HCT116 (cell line): ENCODE measurements around the gene AQP5. TPM values are rescaled to one million over a fixed set of nuclear protein-coding genes. Genes with fewer than 3 reads are reported as not detected.

Experiments used
- ATAC-seq: fragments of 200-7000 bp; cut with Tn5 transposase; 2 replicates; pipeline ENCODE4 v1.9.1; 2020; ENCODE audit warnings: mild to moderate bottlenecking, moderate library complexity
- BruUV-seq: library from RNA; stranded (reverse); fragments of 400-500 nt; replicated peaks from 2 replicates; lab custom pipeline; 2021; lab: Mats Ljungman, UMichigan
- CTCF ChIA-PET: fragments of 300-600 bp; sonication (Branson Sonifier 250); formaldehyde crosslinking; loops from one replicate; lab custom pipeline; 2021; ENCODE audit warnings: antibody characterized with exemption; lab: Charles Lee
- POLR2A ChIA-PET: fragments of 300-600, 350-600 bp; sonication (Branson Sonifier 250); formaldehyde crosslinking; loops from one replicate; lab custom pipeline; 2021; ENCODE audit warnings: antibody characterized with exemption; lab: Charles Lee
- RAD21 ChIA-PET, 2 experiments: fragments of 300-600 bp; sonication (Branson Sonifier 250); formaldehyde crosslinking; loops; one replicate each; lab custom pipeline; 2023; ENCODE audit warnings: low total read pairs in 2 of 2; ENCODE audit not compliant: uncharacterized antibody in 2 of 2, unreplicated experiment in 2 of 2, low non-redundant PET in 1 of 2; lab: Charles Lee
- DNase-seq: peaks from one replicate; pipeline ENCODE4 v3.0.0-alpha.2; 2010; ENCODE audit warnings: low read depth, low spot score
- H2AFZ ChIP-seq: fragments of 200-600 bp; shearing (Covaris generic), sonication (generic); 2 replicates; pipeline ENCODE4 v1.6.1; 2017; ENCODE audit warnings: low read depth, mixed run types, mixed read lengths, antibody characterized with exemption, low read length; ENCODE audit not compliant: poor library complexity, severe bottlenecking
- H3K27ac ChIP-seq: 2 replicates; pipeline ENCODE4 v1.5.1; 2012; ENCODE audit warnings: low read depth, low read length
- H3K27me3 ChIP-seq: fragments of 200-600 bp; sonication (generic); 2 replicates; pipeline ENCODE4 v1.6.1; 2016; ENCODE audit warnings: mixed run types, low read length, mixed read lengths; ENCODE audit not compliant: insufficient read depth
- H3K36me3 ChIP-seq, 2 experiments: fragments of 200-500 bp in 1 of 2; fragments of 200-600 bp in 1 of 2; sonication (Bioruptor generic) in 1 of 2; sonication (generic) in 1 of 2; 2 replicates each; pipeline versions ENCODE4 v1.5.1 to v1.6.1; 2014 to 2016; ENCODE audit warnings: low read length in 2 of 2, inconsistent platforms in 1 of 2, mixed read lengths in 1 of 2, mixed run types in 1 of 2; ENCODE audit not compliant: insufficient read depth in 2 of 2, control insufficient read depth in 1 of 2
- H3K4me1 ChIP-seq, 2 experiments: fragments of 200-600 bp in 1 of 2; sonication (generic) in 1 of 2; 2 replicates each; pipeline versions ENCODE4 v1.5.1 to v1.6.1; 2012 to 2017; ENCODE audit warnings: low read length in 2 of 2, inconsistent platforms in 1 of 2, mild to moderate bottlenecking in 1 of 2, mixed read lengths in 1 of 2, mixed run types in 1 of 2, moderate library complexity in 1 of 2; ENCODE audit not compliant: insufficient read depth in 2 of 2, control insufficient read depth in 1 of 2
- H3K4me2 ChIP-seq: fragments of 200-600 bp; sonication (generic); 2 replicates; pipeline ENCODE4 v1.6.1; 2017; ENCODE audit warnings: mixed run types, low read length, mixed read lengths
- H3K4me3 ChIP-seq, 2 experiments: fragments of 200-600 bp in 1 of 2; sonication (generic) in 1 of 2; replicated peaks in 1 of 2; 2 replicates each; pipeline ENCODE4 v1.5.1; 2011 to 2016; ENCODE audit warnings: low read length in 2 of 2, control low read depth in 1 of 2, low read depth in 1 of 2, mild to moderate bottlenecking in 1 of 2, mixed read lengths in 1 of 2, mixed run types in 1 of 2
- H3K79me2 ChIP-seq: fragments of 200-600 bp; sonication (generic); 2 replicates; pipeline ENCODE4 v1.6.1; 2017; ENCODE audit warnings: mild to moderate bottlenecking, mixed run types, low read length, moderate library complexity, mixed read lengths; ENCODE audit not compliant: insufficient read depth
- H3K9ac ChIP-seq: fragments of 200-600 bp; sonication (generic); 2 replicates; pipeline ENCODE4 v1.6.1; 2016; ENCODE audit warnings: low read length, mixed read lengths
- H3K9me2 ChIP-seq: fragments of 200-600 bp; sonication (generic), shearing (Covaris generic); 2 replicates; pipeline ENCODE4 v1.6.1; 2017; ENCODE audit warnings: mixed run types, mild to moderate bottlenecking, moderate library complexity; ENCODE audit not compliant: insufficient read depth
- H3K9me3 ChIP-seq, 2 experiments: fragments of 200-500 bp in 1 of 2; fragments of 200-600 bp in 1 of 2; sonication (Bioruptor generic) in 1 of 2; sonication (generic) in 1 of 2; 2 replicates each; pipeline ENCODE4 v1.6.1; 2014 to 2017; ENCODE audit warnings: low read length in 2 of 2, mixed read lengths in 2 of 2, inconsistent platforms in 1 of 2, low read depth in 1 of 2, mild to moderate bottlenecking in 1 of 2, mixed run types in 1 of 2, moderate library complexity in 1 of 2; ENCODE audit not compliant: control insufficient read depth in 1 of 2, insufficient read depth in 1 of 2
- H4K20me1 ChIP-seq: fragments of 200-600 bp; sonication (generic), shearing (Covaris generic); 2 replicates; pipeline ENCODE4 v1.6.1; 2017; ENCODE audit warnings: mixed run types, mild to moderate bottlenecking, moderate library complexity; ENCODE audit not compliant: insufficient read depth
- CBX3 ChIP-seq: IDR thresholded peaks from 2 replicates; pipeline ENCODE4 v1.6.1; 2012; ENCODE audit warnings: low read depth
- CEBPB ChIP-seq: IDR thresholded peaks from 2 replicates; pipeline ENCODE4 v1.6.1; 2012; ENCODE audit warnings: low read depth
- CTCF ChIP-seq, 3 experiments: fragments of 200-600 bp in 1 of 3; sonication (generic) in 1 of 3; IDR thresholded peaks in 2 of 3; conservative IDR thresholded peaks in 1 of 3; 2 replicates each; pipeline ENCODE4 v1.5.1; 2012 to 2017; ENCODE audit warnings: low read depth in 2 of 3, low read length in 2 of 3, antibody characterized with exemption in 1 of 3, borderline replicate concordance in 1 of 3, control low read depth in 1 of 3, mild to moderate bottlenecking in 1 of 3, mixed read lengths in 1 of 3, mixed run types in 1 of 3, moderate library complexity in 1 of 3; ENCODE audit not compliant: insufficient read depth in 1 of 3
- ELF1 ChIP-seq: IDR thresholded peaks from 2 replicates; pipeline ENCODE4 v1.6.1; 2012; ENCODE audit warnings: low read depth, borderline replicate concordance
- EZH2 ChIP-seq: fragments of 200-600 bp; sonication (generic); IDR thresholded peaks from 2 replicates; pipeline ENCODE4 v1.6.1; 2017; ENCODE audit warnings: antibody characterized with exemption, mixed run types
- EZH2phosphoT487 ChIP-seq: fragments of 200-600 bp; IDR thresholded peaks from 2 replicates; pipeline ENCODE4 v1.6.1; 2018; ENCODE audit warnings: antibody characterized with exemption, borderline replicate concordance
- FOSL1 ChIP-seq: IDR thresholded peaks from 2 replicates; pipeline ENCODE4 v1.6.1; 2012; ENCODE audit warnings: low read depth
- JUND ChIP-seq: IDR thresholded peaks from 2 replicates; pipeline ENCODE4 v1.6.1; 2012
- MAX ChIP-seq: IDR thresholded peaks from 2 replicates; pipeline ENCODE4 v1.6.1; 2012
- POLR2A ChIP-seq: IDR thresholded peaks from 2 replicates; pipeline ENCODE4 v1.7.0; 2011; ENCODE audit warnings: borderline replicate concordance; ENCODE audit not compliant: insufficient read depth, insufficient read length; ENCODE audit errors: extremely low read depth
- POLR2AphosphoS5 ChIP-seq: IDR thresholded peaks from 2 replicates; pipeline ENCODE4 v1.6.1; 2011; ENCODE audit warnings: mild to moderate bottlenecking, low read depth, low read length, moderate library complexity
- REST ChIP-seq: IDR thresholded peaks from 2 replicates; pipeline ENCODE4 v1.6.1; 2012; ENCODE audit warnings: low read depth
- TCF7L2 ChIP-seq: IDR thresholded peaks from 2 replicates; pipeline ENCODE4 v1.7.0; 2011; ENCODE audit warnings: borderline replicate concordance, inconsistent platforms; ENCODE audit not compliant: insufficient read depth, insufficient read length; ENCODE audit errors: extremely low read depth
- YY1 ChIP-seq: IDR thresholded peaks from 2 replicates; pipeline ENCODE4 v1.6.1; 2011; ENCODE audit warnings: low read length, low read depth, moderate library complexity, mild to moderate bottlenecking; ENCODE audit not compliant: insufficient replicate concordance; ENCODE audit errors: extremely low read depth
- ZBTB33 ChIP-seq: IDR thresholded peaks from 2 replicates; pipeline ENCODE4 v1.6.1; 2011; ENCODE audit warnings: mild to moderate bottlenecking, low read length, moderate library complexity; ENCODE audit not compliant: insufficient replicate concordance; ENCODE audit errors: extremely low read depth
- ZFX ChIP-seq: fragments of 450-650 bp; IDR thresholded peaks from 2 replicates; pipeline ENCODE4 v1.6.1; 2017
- ZNF274 ChIP-seq: fragments of 200-500 bp; sonication (Bioruptor generic); IDR thresholded peaks from 2 replicates; pipeline ENCODE4 v1.6.1; 2014; ENCODE audit warnings: mild to moderate bottlenecking, low read depth, low read length, inconsistent platforms
- intact Hi-C: fragments of 100-400 bp; cut with micrococcal nuclease; formaldehyde crosslinking; loops from 2 replicates; pipeline ENCODE4 v1.10.0; 2022
- total RNA-seq: library from RNA; stranded (reverse); gene quantifications from one replicate; pipeline ENCODE4 v1.2.1, GENCODE V29; 2021; ENCODE audit not compliant: unreplicated experiment

AQP5 gene
- total RNA-seq, 1 experiment from 2014 or later = not detected

- ChIA-PET CTCF (no interaction called here), POLR2A (no interaction called here), RAD21 (no interaction called here)
- DNase-seq = no peak
- Histone ChIP-seq H3K4me3 (no peak overlapping the region), H4K20me1 (no peaks in the 10 kb centered on the region), H3K27ac (no peak overlapping the region), H3K27me3 (no peaks in the 10 kb centered on the region), H2AFZ (no peak overlapping the region), H3K9me3 (no peaks in the 10 kb centered on the region), H3K9me2 (no peaks in the 10 kb centered on the region), H3K4me1 (no peaks in the 10 kb centered on the region), H3K4me2 (no peak overlapping the region), H3K79me2 (peaks cover 6% of the 10 kb centered on the region; the same call in 1 of the 2 replicates), H3K36me3 (peaks cover 33 to 54% of the 10 kb centered on the region in 2 experiments), H3K9ac (no peak overlapping the region)
- ATAC-seq = no peak
- no peak for TF ChIP-seq ZNF274
- no peak for TF ChIP-seq CTCF (IDR thresholded peaks at IDR 0.05 in 2 of 3, conservative IDR thresholded peaks at IDR 0.05 in 1 of 3; ENCODE audit: borderline replicate concordance in 1 of 3, insufficient read depth in 1 of 3, low read depth in 2 of 3, low read length in 2 of 3)
- TF ChIP-seq ZFX = no peak
- no peak for TF ChIP-seq EZH2
- TF ChIP-seq POLR2AphosphoS5 = no peak
- TF ChIP-seq TCF7L2 = no peak
- no peak for TF ChIP-seq EZH2phosphoT487
- TF ChIP-seq CEBPB = no peak
- TF ChIP-seq ELF1 = no peak
- TF ChIP-seq REST = no peak
- TF ChIP-seq YY1 = no peak
- no peak for TF ChIP-seq FOSL1
- TF ChIP-seq POLR2A = no peak
- no peak for TF ChIP-seq CBX3
- no peak for TF ChIP-seq JUND
- no peak for TF ChIP-seq ZBTB33
- TF ChIP-seq MAX = no peak
- intact Hi-C loops = no loop called here
- no TSS peak for BruUV-seq
Observed at GRCh38 chr12:49987625-49988303, 26.1 kb downstream of the AQP5 start.
